ENCODE data around the gene CEP128. TPM values are rescaled to one million over a fixed set of nuclear protein-coding genes. Genes with fewer than 3 reads are reported as not detected.

The CEP128 gene
- polyA plus RNA-seq, 1 donor: 2.4 TPM

- 86% methylated on average over 1 of the region's 1 CpG for WGBS (ENCODE audit: insufficient coverage, low lambda C conversion rate)
- no peak overlapping the region for H3K4me3 ChIP-seq (ENCODE audit: low read length)
- no peak for DNase-seq
- no peaks in the 10 kb centered on the region for H3K4me1 ChIP-seq (ENCODE audit: control insufficient read depth, insufficient read depth, low read length)
- H3K27ac ChIP-seq (ENCODE audit: low read length): no peak overlapping the region
- no peaks in the 10 kb centered on the region for H3K9me3 ChIP-seq (ENCODE audit: control insufficient read depth, low read depth, low read length)
- no peaks in the 10 kb centered on the region for H3K27me3 ChIP-seq (ENCODE audit: control insufficient read depth, insufficient read depth, low read length)
- H3K36me3 ChIP-seq (ENCODE audit: control insufficient read depth, insufficient read depth, low read length): no peaks in the 10 kb centered on the region
Measured at GRCh38 chr14:80902608-80903007, 38.9 kb downstream of the CEP128 start.

- no peaks in the 10 kb centered on the region for H3K36me3 ChIP-seq (ENCODE audit: control insufficient read depth, insufficient read depth, low read length)
- H3K27me3 ChIP-seq (ENCODE audit: control insufficient read depth, insufficient read depth, low read length): no peaks in the 10 kb centered on the region
- no peaks in the 10 kb centered on the region for H3K9me3 ChIP-seq (ENCODE audit: control insufficient read depth, low read depth, low read length)
- DNase-seq: no peak
- no peak overlapping the region for H3K27ac ChIP-seq (ENCODE audit: low read length)
- no peak overlapping the region for H3K4me3 ChIP-seq (ENCODE audit: low read length)
- WGBS (ENCODE audit: insufficient coverage, low lambda C conversion rate): 83% methylated on average over 1 of the region's 3 CpGs
- no peaks in the 10 kb centered on the region for H3K4me1 ChIP-seq (ENCODE audit: control insufficient read depth, insufficient read depth, low read length)
Measured at GRCh38 chr14:80901822-80902221, 39.7 kb downstream of the CEP128 start.

DNA sequence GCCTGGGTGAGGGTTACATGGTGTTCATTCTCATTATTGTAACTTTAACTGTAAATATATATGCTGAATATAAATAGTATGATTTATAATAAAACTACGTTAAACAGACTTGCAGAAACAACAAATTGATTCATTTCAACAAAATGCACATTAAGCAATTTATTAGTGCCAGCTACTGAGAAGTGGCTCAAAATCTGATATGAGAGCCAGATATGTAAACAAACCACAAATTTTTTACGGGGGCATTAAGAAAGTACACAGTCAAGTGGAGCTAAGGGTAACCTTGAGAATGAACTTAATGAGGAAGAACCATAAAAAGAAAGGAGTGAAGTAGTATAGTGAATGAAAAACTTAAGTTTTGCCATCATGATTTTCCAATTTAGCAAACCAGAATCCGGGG, 40.3 kb downstream of the CEP128 start:
- H3K9me3 ChIP-seq (ENCODE audit: control insufficient read depth, low read depth, low read length): no peaks in the 10 kb centered on the region
- no peaks in the 10 kb centered on the region for H3K27me3 ChIP-seq (ENCODE audit: control insufficient read depth, insufficient read depth, low read length)
- H3K4me3 ChIP-seq (ENCODE audit: low read length): no peak overlapping the region
- H3K27ac ChIP-seq (ENCODE audit: low read length): no peak overlapping the region
- H3K36me3 ChIP-seq (ENCODE audit: control insufficient read depth, insufficient read depth, low read length): no peaks in the 10 kb centered on the region
- no peak for DNase-seq
- no peaks in the 10 kb centered on the region for H3K4me1 ChIP-seq (ENCODE audit: control insufficient read depth, insufficient read depth, low read length)
- 60% methylated on average over 2 of the region's 3 CpGs for WGBS (ENCODE audit: insufficient coverage, low lambda C conversion rate)

DNA sequence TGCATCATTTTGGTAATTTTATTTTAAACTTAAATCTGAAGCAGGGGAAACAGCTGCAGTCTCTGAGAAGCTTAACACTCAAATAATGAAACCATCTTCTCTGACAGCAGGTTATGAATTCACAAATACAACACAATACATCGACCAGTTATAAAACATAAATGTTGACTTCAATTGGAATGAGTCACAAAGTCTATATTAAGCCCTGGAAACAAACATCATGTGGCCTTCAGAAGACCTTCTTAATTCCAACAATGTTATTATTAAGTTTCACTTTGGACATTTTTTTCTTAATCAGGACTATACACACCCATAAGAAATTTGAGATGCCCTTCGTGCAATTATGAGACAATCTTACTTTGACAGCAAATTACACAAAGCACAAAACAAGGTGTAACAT, 68.9 kb downstream of the CEP128 start:
- WGBS (ENCODE audit: insufficient coverage, low lambda C conversion rate): no CpG with 5 or more reads among the region's 2 CpGs
- Histone ChIP-seq H3K27ac (ENCODE audit: low read length) (no peak overlapping the region), H3K36me3 (ENCODE audit: control insufficient read depth, insufficient read depth, low read length) (no peaks in the 10 kb centered on the region), H3K9me3 (ENCODE audit: control insufficient read depth, low read depth, low read length) (peaks cover 4% of the 10 kb centered on the region), H3K4me1 (ENCODE audit: control insufficient read depth, insufficient read depth, low read length) (no peaks in the 10 kb centered on the region), H3K4me3 (ENCODE audit: low read length) (no peak overlapping the region), H3K27me3 (ENCODE audit: control insufficient read depth, insufficient read depth, low read length) (no peaks in the 10 kb centered on the region)
- no peak for DNase-seq

DNA sequence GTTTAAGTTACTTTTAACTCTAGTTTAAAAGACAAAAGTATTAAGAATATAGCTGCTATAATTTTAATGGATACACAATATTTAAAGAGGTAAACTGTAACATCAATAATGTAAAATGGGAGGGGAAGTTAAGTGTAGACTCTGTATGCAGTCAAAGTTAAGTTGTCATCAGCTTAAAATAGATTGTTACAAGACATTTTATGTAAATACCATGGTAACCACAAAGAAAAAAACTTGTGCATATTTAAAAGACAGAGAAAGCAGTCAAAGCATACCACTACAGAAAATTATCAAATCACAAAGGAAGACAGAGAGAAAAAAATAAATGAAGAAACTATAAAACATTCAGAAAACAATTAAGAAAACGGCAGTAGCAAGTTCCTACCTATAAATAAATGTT, 73.3 kb downstream of the CEP128 start:
- Histone ChIP-seq H3K27ac (ENCODE audit: low read length) (no peak overlapping the region), H3K4me1 (ENCODE audit: control insufficient read depth, insufficient read depth, low read length) (no peaks in the 10 kb centered on the region), H3K4me3 (ENCODE audit: low read length) (no peak overlapping the region), H3K36me3 (ENCODE audit: control insufficient read depth, insufficient read depth, low read length) (no peaks in the 10 kb centered on the region), H3K9me3 (ENCODE audit: control insufficient read depth, low read depth, low read length) (peaks cover 9% of the 10 kb centered on the region), H3K27me3 (ENCODE audit: control insufficient read depth, insufficient read depth, low read length) (no peaks in the 10 kb centered on the region)
- WGBS (ENCODE audit: insufficient coverage, low lambda C conversion rate): no CpG with 5 or more reads among the region's 1 CpG
- no peak for DNase-seq

- Histone ChIP-seq H3K9me3 (ENCODE audit: control insufficient read depth, low read depth, low read length) (peaks cover 9% of the 10 kb centered on the region), H3K27ac (ENCODE audit: low read length) (no peak overlapping the region), H3K27me3 (ENCODE audit: control insufficient read depth, insufficient read depth, low read length) (no peaks in the 10 kb centered on the region), H3K36me3 (ENCODE audit: control insufficient read depth, insufficient read depth, low read length) (no peaks in the 10 kb centered on the region), H3K4me1 (ENCODE audit: control insufficient read depth, insufficient read depth, low read length) (no peaks in the 10 kb centered on the region), H3K4me3 (ENCODE audit: low read length) (no peak overlapping the region)
- 100% methylated on average over 1 of the region's 2 CpGs for WGBS (ENCODE audit: insufficient coverage, low lambda C conversion rate)
- DNase-seq: no peak
Measured at GRCh38 chr14:80867798-80868197, 73.7 kb downstream of the CEP128 start.

- Histone ChIP-seq H3K36me3 (ENCODE audit: control insufficient read depth, insufficient read depth, low read length) (no peaks in the 10 kb centered on the region), H3K4me3 (ENCODE audit: low read length) (no peak overlapping the region), H3K9me3 (ENCODE audit: control insufficient read depth, low read depth, low read length) (peaks cover 9% of the 10 kb centered on the region), H3K4me1 (ENCODE audit: control insufficient read depth, insufficient read depth, low read length) (no peaks in the 10 kb centered on the region), H3K27me3 (ENCODE audit: control insufficient read depth, insufficient read depth, low read length) (no peaks in the 10 kb centered on the region), H3K27ac (ENCODE audit: low read length) (no peak overlapping the region)
- WGBS (ENCODE audit: insufficient coverage, low lambda C conversion rate): no CpG with 5 or more reads among the region's 1 CpG
- DNase-seq: no peak
Measured at GRCh38 chr14:80867091-80867490, 74.4 kb downstream of the CEP128 start.

DNA sequence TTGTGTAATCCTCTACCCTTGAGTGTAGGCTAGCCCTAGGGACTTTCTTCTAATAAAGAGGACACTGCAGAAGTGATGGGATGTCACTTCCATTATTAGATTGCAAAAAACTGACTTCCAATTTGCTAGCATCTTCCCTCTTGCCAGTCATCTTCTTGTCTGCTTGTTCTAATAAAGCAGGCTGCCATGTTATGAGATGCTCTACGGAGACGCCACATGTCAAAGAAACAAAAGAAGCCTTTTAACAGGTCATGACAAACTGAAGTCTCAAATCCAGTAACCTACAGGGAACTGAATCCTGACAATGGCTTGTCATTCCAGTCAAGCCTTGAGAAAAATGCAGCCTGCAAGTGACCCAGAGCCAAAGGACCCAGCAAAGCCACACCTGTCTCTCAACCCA, 76.0 kb downstream of the CEP128 start:
- peaks cover 9% of the 10 kb centered on the region for H3K9me3 ChIP-seq (ENCODE audit: control insufficient read depth, low read depth, low read length)
- H3K4me3 ChIP-seq (ENCODE audit: low read length): no peak overlapping the region
- no peak for DNase-seq
- no CpG with 5 or more reads among the region's 2 CpGs for WGBS (ENCODE audit: insufficient coverage, low lambda C conversion rate)
- H3K4me1 ChIP-seq (ENCODE audit: control insufficient read depth, insufficient read depth, low read length): no peaks in the 10 kb centered on the region
- H3K36me3 ChIP-seq (ENCODE audit: control insufficient read depth, insufficient read depth, low read length): no peaks in the 10 kb centered on the region
- no peaks in the 10 kb centered on the region for H3K27me3 ChIP-seq (ENCODE audit: control insufficient read depth, insufficient read depth, low read length)
- no peak overlapping the region for H3K27ac ChIP-seq (ENCODE audit: low read length)

DNA sequence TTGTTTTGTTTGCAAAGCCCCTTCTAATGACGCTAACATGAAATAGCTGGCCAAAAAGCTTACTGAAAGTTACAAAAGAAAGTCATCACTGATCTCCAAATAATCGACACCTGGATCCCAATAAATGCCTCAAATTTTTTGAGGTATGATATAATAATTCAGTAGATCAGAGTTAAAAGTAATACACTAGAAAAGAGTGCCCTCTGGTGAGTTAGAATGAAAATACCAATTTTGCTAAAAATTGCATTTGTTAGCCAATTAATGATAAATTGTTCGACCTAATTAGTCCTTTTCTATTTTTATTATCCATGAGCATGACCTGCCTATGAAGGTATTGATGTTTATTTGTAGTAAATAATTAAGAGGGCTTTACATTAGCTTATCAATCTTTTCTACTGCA, 78.6 kb downstream of the CEP128 start:
- no peak for DNase-seq
- WGBS (ENCODE audit: insufficient coverage, low lambda C conversion rate): 100% methylated on average over 2 of the region's 3 CpGs
- Histone ChIP-seq H3K9me3 (ENCODE audit: control insufficient read depth, low read depth, low read length) (peaks cover 8% of the 10 kb centered on the region), H3K27ac (ENCODE audit: low read length) (no peak overlapping the region), H3K4me3 (ENCODE audit: low read length) (no peak overlapping the region), H3K36me3 (ENCODE audit: control insufficient read depth, insufficient read depth, low read length) (no peaks in the 10 kb centered on the region), H3K4me1 (ENCODE audit: control insufficient read depth, insufficient read depth, low read length) (no peaks in the 10 kb centered on the region), H3K27me3 (ENCODE audit: control insufficient read depth, insufficient read depth, low read length) (no peaks in the 10 kb centered on the region)

DNA sequence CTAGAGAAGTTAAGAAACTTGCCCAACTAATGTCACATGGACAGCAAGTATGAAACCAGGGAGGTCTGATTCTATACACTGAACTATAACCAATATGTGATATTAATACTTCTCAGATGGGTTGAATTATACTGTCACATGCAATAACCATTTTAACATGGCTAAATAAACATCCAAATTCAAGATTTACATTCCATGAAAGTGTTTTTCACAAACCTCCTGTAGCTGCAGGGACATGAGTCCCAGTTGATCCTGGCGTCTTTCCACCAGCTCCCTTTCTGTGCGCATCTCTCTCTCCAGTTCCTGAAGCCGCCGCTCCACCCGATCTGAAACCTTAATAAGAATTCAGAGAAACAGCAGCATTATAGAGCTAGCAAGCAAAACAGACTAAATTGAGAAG, 79.0 kb downstream of the CEP128 start:
- Histone ChIP-seq H3K4me3 (ENCODE audit: low read length) (no peak overlapping the region), H3K4me1 (ENCODE audit: control insufficient read depth, insufficient read depth, low read length) (no peaks in the 10 kb centered on the region), H3K27ac (ENCODE audit: low read length) (no peak overlapping the region), H3K27me3 (ENCODE audit: control insufficient read depth, insufficient read depth, low read length) (no peaks in the 10 kb centered on the region), H3K9me3 (ENCODE audit: control insufficient read depth, low read depth, low read length) (peaks cover 4% of the 10 kb centered on the region), H3K36me3 (ENCODE audit: control insufficient read depth, insufficient read depth, low read length) (no peaks in the 10 kb centered on the region)
- DNase-seq: no peak
- no CpG with 5 or more reads among the region's 5 CpGs for WGBS (ENCODE audit: insufficient coverage, low lambda C conversion rate)

DNA sequence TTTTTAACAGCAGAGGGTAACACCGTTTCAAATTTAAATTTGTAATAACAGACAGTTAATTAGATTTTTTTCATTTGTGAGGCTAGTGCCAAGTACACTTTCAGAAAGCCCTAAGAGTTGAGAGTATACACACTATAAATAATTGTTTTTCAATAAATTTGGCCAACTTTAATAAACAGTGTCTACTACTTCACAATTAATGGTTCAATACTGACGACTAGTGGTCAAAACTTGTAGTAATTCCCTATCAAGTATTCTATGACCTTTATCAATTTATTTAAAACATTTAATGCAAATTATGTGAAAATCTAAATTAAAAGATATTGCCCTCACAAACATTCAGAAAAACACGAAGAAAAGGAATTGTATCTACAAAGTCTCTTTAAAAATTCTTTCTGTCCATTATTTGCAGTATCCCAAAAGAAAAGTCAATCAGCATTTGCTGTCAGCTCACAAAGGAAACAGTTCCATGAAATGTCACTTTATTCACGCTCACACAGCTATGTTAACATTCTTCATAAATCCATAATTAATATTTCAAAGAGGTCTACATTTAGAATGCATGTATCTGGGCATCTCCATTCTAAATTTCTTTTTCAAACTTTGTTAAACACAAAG, 91.2 kb downstream of the CEP128 start:
- 42% methylated on average over 4 of the region's 4 CpGs for WGBS (ENCODE audit: insufficient coverage, low lambda C conversion rate)
- DNase-seq: peak in 1 of 2 donors; percentile 18

More for the DNA sequence above, 91.2 kb downstream of the CEP128 start:
- no peak overlapping the region for H3K27ac ChIP-seq (ENCODE audit: low read length)
- no peak overlapping the region for H3K4me3 ChIP-seq (ENCODE audit: low read length)
- no peaks in the 10 kb centered on the region for H3K36me3 ChIP-seq (ENCODE audit: control insufficient read depth, insufficient read depth, low read length)
- no peaks in the 10 kb centered on the region for H3K27me3 ChIP-seq (ENCODE audit: control insufficient read depth, insufficient read depth, low read length)
- H3K9me3 ChIP-seq (ENCODE audit: control insufficient read depth, low read depth, low read length): no peaks in the 10 kb centered on the region
- no peaks in the 10 kb centered on the region for H3K4me1 ChIP-seq (ENCODE audit: control insufficient read depth, insufficient read depth, low read length)
